ENCODE results near the gene NUFIP1. TPM values are rescaled to one million over a fixed set of nuclear protein-coding genes. Genes with fewer than 3 reads are reported as not detected.
"Not testable (repeated sequence)": the region's sequence is repeated elsewhere in the genome, so short reads cannot be mapped to it uniquely, and the experiment has no call there.

Gene NUFIP1
- polyA plus RNA-seq, 10 donors, result 6.5 to 10.8 (median 8.3) TPM

DNA sequence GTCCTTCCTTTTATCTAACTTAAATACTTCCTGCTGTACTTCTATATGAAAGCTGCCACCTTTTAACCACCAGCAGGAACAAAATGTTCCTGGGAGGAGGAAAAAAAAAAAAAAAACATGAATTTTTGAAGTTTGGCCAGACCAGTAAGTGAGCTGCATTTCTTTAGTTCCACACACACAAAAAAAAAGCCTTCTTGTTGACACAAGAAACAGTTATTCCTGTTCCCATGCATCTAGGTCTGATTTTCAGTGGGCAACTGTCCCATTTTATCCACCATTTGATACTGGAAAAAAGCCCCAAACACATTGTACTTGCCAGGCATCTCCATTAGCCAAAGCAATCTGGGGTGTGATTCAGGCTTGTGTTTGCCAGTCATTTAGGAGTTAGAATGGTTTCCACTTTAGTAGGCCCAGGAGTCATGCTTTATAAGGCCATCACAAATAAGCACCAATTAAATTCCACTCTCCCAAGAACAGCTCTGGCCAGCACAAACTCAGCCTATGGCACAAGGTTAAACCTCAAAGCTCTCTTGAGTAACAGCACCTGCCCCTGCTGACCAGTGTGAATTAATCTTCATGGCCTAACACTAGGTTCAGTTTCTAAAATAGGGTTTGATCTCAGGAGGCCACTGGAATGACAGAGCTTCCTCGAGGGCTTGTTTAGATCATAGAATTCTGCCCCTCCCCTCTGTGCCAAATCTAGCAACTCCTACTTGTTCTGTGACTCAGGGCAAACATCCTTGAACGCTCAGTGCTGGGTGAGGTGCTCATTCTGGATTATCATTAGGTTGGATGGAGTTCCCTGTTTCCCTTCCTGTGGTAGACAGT lies 67.1 kb downstream of the NUFIP1 start:
- peak; percentile 46 to 76 (median 53) for DNase-seq

DNA sequence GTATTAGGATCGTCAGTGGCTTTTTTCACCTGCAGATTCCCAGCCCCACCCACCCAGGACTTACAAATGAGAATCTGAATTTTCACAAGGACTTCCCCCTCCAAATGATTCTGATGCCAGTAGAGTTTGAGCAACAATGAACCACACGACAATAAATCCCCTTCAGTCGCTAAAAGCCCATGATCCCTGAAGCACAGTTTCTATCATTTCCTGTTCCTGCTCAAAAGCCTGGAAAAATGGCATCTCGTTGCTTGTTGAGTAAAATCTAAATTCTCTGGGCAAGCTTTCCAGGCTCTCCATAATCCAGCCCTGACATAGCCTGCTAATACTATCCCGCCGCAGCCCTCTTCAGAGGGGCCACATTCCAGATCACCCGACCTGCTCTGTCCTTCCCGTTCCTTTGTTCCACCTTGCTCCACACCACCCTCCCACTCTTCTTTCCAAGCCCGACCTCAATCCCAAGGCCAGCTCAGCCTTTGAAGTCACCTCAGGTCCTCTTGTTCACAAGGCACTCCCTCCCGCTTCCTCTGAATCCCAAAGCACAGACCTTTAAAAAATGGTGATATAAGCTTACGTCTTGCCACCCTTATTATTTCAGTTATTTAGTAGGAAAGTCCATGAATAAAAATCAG lies 67.9 kb downstream of the NUFIP1 start:
- DNase-seq, result no peak

DNA sequence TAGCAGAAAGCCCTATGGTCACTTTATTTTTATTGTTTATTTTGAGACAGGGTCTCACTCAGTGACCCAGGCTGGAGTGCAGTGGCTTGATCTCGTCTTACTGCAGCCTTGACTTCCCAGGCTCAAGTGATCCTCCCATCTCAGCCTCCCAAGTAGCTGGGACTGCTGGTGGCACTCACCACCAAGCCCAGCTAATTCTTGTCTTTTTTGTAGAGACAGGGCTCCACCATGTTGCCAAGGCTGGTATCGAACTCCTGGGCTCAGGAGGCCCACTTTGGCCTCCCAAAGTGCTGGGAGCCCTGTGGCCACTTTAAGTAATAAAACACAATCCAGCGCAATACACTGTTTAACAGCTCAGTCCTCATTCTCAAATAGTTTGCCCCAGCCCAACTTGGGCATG lies 69.3 kb downstream of the NUFIP1 start:
- no peak for DNase-seq

DNA sequence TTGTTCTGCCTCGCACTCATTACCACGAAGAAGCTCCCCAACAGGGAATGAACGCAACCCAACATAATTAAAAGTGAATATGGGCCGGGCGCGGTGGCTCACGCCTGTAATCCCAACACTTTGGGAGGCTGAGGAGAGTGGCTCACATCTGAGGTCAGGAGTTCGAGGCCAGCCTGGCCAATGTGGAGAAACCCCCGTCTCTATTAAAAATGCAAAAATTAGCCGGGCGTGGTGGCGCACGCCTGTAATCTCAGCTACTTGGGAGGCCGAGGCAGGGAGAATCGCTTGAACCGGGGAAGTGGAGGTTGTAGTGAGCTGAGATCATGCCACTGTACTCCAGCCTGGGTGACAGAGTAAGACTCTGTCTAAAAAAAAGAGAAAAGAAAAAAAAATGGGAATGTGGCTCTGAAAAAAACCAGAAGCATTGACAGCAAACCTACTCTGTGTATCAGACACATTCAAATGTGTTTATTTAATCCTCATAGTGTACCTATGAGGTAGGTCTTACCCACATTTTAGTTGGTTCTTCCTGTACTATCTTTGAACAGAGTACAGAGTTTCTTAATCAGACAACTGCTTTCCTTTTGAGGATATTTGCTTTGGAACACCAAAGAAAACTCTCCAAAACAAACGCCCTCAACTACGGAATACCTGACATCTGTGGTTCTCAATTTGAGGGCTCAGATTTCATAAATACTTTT lies 70.0 kb downstream of the NUFIP1 start:
- DNase-seq, result no peak

DNA sequence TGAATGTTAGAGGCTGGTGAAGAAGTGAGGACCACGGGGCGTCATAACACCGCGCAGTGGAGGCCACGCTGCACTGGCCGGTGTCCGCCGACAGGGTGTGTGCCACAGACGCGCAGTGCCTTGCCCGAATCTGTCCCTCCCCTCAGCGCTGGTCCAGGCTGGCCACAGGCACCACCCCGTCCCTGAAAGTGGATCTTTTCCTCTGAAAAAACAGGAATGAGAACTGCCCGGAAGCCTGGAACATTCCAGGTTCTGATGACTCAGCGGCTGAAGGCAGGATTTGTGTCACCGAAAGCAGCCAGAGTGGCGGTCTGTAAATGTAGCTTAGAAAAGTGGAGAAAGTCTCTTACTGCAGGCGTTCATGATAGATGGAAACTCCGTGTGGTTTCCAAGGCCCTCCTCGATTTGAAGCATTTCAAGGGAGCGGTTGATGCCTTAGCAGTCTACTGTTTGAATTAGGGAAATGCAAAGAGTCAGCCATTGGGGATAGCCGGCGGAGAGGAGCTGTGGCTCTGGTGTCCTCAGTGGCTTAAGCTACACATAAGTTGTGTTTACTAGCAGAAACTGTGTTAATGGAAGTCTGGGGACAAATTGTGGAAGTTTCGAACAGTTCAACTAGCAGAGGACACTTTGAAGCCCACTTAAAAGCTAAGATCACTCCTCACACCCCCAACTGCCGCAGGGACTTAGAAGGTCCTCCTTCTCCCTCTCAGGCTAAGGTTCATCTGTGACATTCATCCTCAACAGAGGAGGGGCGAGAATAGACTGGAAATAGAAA lies 70.8 kb downstream of the NUFIP1 start:
- DNase-seq, result peak; percentile 91 to 97 (median 94)

DNA sequence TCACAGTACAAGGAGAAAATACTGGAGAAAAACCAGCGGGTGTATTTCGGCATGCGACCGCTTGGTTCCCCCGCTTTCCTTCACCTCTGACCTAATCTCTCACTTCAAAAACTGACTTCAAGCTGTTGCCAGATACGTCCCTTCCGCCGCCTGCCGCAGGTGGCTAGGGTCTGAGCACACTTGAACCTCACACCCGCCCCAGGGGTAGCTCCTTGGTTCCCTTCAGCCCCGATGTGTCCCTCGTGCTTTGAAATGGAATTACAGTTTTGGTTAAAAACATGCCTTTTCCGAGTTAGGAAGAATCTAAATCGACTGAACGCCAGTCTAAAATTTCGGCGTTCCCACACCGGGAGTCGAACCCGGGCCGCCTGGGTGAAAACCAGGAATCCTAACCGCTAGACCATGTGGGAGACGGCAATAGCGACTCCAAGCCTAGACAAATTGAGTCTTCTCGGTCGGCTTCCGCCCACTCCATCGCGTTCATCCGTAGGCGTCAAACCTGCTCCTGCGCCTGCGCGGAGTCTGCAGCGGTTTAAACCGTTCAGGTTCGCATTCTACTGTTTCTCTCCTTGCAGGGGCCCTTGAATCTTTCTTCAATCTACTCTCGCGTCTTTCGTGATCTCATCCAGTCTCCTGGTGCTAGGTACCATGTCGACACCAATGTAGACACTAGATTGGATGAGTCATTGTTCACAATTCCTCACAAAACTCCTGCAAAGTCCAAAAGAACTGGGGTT lies 71.5 kb downstream of the NUFIP1 start:
- DNase-seq, result peak; percentile 98 to 99 (median 99)

DNA sequence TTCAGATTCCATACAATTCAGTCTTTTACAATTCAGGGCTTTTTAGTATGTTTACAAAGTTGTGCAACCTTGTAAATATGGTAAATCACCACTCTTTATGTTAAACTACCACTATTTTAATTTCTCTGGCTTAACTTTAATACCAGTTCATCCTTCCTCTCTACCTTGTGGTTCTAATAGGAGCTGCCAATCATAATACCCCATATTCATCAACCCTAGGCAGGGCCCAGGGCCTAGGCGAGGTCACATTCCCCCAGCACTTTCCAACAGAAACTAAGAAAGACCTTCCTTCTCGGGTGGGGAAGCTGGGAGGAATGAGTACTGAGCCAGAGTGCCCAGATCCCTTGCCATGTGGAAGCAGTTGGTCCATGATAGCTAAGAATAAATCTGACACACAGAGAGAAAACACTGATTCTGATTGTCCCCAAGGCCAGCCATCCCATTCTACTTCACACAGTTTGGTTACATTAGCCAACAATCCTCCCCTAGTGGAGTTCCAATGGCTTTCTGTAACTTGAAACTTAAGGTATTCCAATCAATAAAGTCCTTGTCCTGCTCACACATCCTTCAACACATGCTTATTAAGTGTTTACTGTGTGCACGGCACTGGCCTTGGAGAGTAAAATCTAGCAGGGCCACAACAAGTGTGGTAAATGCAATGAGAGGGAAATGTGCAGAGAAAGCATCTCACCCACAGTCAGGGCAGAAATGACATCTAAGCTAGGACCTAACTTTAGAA lies 76.8 kb downstream of the NUFIP1 start:
- DNase-seq, result no peak

DNA sequence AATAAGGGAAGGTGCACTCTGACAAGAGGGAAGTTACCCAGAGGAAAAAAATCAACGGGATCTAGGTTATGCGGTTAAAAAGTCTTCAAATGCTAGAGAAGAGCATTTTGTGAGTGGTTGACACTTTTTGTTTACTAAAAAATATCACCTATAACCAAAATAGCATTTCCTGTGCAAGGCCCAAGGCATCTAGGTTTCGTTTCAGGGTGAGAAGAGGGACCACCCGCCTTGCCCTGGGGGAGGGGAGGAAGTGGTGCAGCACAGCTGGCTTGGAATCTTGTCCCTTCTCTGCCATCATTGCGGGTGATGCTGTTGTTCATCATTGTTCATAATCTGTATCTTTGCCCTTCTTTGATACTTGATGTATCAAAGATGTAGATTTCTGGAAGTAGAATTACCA lies 80.6 kb downstream of the NUFIP1 start:
- DNase-seq, result no peak

DNA sequence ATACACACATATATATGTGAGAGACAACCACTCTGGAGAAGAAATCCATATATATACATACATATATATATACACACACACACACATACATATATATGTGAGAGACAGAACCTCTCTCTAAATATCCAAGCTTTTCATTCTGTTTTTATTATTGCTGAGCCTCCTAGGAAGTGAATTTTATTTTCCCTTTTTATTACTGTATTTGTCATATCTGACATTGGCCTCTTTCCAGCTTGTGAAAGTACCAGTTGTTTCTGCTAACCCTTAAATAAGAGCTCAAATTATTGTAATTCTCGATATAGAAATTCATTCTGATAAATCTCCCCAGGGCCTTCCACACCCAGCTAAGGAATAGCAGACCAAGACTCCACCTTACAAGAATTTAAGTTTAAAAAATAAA lies 81.0 kb downstream of the NUFIP1 start:
- no peak for DNase-seq

DNA sequence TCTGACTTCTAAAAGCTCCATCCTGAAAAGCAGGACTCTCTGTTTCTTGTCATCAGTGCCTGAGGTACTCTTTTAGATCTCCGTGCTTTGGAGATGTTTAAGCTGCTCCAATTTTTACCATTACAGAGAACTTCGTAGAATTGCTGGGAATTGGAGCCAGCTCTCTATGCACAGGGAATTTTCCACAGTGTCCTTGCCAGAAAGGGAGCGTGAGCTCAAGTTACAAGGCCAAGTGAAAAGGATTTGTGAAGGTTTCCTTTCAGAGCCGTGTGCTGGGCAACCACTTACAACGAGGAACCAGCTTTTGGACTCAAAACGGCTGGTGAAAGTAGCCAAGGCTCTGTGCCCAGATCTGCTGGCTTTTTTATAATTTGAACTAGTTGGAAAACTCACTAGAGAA lies 82.6 kb downstream of the NUFIP1 start:
- peak; percentile 87 to 96 (median 94) for DNase-seq

DNA sequence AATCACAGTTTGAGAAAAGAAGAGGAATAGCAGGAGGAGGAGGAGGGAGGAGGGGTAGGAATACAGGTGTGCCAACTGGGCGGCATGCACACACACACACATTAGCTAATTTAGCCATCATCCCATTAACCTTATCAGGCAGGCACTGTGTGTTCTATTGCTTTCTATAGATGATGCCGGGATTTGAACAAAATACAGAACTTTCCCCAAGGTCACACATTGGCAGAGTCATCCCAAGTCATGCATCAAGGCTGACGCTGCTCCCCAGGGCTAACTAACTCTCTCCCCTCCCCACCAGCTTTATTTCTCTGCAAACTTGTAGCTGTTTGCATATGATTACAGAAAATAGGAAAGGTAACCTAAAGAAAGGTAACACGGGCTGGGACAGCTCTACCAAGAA lies 83.0 kb downstream of the NUFIP1 start:
- DNase-seq, result no peak

DNA sequence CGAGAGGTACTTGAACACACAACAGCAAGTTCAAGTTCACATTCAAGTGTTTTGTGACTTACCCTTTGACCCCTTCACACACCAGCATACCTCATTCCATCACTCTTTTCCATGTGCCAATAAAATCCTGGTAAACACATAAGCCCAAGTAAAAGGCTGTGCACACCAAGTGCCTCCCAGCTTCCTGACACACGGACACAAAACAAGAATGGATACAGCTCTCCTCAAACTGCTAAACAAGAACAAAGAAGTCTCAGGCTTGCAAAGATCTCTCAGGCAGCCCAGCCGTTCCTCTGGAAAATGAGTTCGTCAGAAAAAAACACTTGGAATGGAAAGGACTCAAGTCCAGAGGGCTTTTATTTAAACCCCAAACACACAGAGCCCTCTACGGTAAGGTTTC lies 83.7 kb downstream of the NUFIP1 start:
- DNase-seq, result peak in 1 of 3 donors; percentile 74

DNA sequence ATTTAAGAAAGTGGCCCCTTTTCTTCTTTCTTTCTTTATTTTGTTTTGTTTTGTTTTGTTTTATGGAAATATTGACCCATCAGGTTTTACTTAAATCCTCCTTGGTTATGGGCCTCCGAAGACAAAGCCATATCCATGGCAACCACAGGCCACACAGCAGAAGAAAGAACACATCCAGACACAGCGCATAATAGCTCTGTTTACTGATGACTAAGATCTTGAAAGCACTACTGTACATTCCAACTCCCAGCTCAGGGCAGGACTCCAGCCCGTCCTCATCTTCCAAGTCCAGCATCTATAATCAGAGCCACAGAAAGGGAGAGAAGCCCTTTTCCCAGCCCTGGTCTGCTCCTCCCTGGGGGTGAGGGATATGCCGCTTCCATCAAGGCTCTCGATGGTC lies 84.3 kb downstream of the NUFIP1 start:
- peak; percentile 95 to 97 (median 95) for DNase-seq

DNA sequence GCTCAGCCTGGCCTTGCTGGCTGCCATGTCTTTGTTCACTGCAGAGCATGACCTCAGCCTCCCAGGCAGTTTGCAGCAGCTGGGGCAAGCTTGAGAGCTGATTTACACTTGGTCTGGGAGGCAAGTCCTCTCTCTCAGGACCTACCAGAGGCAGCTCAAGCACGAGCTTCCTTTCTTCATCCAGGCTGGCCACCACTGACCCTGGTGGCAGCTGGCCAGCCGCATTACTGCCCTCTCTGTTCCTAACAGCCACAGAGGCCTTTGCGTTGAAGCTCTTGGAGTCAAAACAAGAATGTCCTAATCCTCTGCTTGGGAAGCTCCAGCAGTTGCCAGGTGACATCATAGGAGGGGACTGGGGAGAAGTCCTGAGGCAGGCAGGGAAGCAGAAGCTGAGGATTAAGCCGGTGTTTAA lies 85.7 kb downstream of the NUFIP1 start:
- DNase-seq, result peak; percentile 91 to 98 (median 96)

DNA sequence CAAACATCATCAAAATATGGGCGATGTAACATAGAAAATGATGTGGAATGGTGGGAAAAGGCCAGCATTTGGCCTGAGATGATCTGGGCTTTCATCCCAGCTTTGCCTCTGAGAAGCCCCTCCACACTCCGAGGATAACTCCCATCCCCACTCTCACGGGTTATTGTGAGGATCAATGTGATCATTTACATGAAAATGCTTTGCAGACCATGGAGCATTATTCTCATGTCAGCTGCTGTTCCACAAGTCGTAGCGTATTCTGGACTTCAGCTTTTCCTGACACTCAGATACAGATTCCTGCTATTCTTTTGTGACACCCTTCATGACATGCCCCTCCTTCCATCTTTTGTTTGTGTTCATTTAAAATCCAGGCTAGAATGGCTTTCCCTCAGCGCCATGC lies 86.5 kb downstream of the NUFIP1 start:
- DNase-seq, result peak in 2 of 3 donors; percentile 34 to 66

DNA sequence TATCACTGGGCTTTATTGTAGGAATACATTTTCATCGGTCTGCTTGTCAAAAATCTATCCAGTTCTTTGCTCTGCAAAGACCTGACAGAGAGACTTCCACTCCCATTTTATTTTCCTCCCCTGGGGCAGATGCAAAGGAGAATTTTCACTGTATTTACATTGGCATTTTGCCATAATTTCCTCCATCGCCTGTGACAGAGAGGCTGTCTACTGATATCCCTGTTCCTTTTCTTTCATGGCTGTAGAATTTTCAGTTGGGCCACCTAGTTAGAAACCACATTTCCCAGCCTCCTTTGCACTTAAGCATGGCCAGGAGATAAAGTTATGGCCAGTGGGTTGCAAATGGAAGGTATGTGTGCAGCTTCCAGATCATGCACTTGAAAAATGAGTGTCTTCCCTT lies 89.3 kb downstream of the NUFIP1 start:
- no peak for DNase-seq

DNA sequence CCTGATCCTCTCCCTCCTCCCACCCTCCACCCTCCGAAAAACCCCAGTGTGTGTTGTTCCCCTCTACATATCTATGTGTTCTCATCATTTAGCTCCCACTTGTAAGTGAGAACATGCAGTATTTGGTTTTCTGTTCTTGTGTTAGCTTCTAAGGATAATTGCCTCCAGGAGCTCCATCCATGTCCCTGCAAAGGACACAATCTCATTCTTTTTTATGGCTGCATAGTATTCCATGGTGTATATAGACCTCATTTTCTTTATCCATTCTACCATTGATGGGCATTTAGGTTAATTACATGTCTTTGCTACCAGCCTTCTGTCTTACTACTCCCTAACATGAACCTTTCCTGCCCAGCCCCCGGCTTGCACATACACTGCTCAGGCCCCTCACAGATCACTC lies 91.0 kb downstream of the NUFIP1 start:
- DNase-seq, result not testable (repeated sequence)

DNA sequence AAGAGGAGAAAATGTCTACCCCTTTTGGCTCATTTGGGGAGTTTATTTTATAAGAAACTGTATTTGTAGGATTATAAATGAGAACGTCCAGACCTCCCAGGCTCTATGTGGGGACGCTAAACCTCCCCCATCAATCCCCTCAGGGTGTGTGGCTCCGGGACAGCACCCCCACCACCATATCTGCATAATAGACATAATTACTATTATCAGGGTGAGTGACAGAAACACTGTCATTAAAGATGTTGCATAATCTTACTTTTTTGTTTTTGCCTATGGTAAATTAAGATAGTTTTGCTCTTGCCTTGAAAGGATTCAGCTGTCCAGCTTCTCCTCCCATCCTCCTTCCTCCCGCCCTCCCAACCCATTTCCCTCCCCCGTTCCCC lies 93.3 kb downstream of the NUFIP1 start:
- DNase-seq, result no peak

DNA sequence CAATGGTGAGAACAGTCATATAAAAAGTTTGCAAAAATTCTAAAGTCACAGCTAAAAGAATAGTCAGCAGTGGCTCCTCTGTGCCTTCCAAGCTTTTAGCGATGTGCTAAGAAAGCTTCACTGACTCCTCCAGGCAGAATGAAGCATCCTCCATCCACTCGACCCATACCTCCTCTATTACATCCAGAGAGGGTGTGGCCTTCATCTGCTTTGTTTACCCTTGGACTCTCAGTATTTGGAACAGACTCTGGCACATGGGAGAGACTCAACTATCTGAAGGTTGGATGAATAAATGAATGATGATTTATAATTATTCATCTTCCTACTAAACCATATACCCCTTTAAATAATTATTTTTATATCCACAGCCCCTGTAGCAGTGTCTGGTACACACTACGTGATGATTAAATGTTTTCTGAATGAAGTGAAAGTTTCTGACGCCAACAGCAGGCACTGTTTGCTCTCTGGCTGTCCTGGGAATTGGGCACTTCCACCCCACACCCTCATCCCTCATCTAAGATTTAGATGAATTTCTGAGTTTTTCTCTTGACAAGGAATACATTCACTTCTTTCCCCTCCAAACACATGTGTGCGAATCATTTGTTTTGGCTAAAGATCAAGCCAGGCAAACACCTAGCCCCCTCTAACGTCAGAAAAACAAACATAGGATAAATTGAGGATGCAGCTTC lies 93.9 kb downstream of the NUFIP1 start:
- DNase-seq, result no peak

All from muscle of back (tissue), 11 donors.